Skin epidermis (tissue), 12 donors: ENCODE data around the gene THAP3.

ENCODE experiments used
- H3K27ac ChIP-seq, 21 experiments: fragments of 200-600 bp; sonication (generic) in 11 of 21; one replicate each; pipeline ENCODE4 v1.5.0; 2020; ENCODE audit warnings: mild to moderate bottlenecking in 3 of 21, inconsistent platforms in 2 of 21, moderate library complexity in 2 of 21
- H3K4me3 ChIP-seq, 7 experiments: fragments of 200-600 bp; sonication (generic) in 2 of 7; one replicate each; pipeline ENCODE4 v1.5.0; 2020; ENCODE audit warnings: inconsistent platforms in 2 of 7, mild to moderate bottlenecking in 2 of 7, moderate library complexity in 1 of 7

THAP3 gene

GRCh38 chr1:6602669-6603237, 21.9 kb upstream of the THAP3 start, which contains the start of gene KLHL21:
Gene KLHL21, minus strand, starts transcription at chr1:6602869. Its CDS starts 52 bp downstream, at chr1:6602817.
- peak within 1 kb of the TSS; percentile 70 to 98 (median 88) for H3K4me3 ChIP-seq
- peak within 1 kb of the TSS; percentile 87 to 99 (median 98) for H3K27ac ChIP-seq

- Histone ChIP-seq H3K27ac (peak overlapping the region; percentile 87 to 99 (median 98)), H3K4me3 (peak overlapping the region; percentile 70 to 98 (median 88))
These were observed 21.3 kb upstream of the THAP3 start for GRCh38 chr1:6603238-6603914.

GRCh38 chr1:6603915-6604558, 20.6 kb upstream of the THAP3 start:
- Histone ChIP-seq H3K27ac (peak overlapping the region; percentile 87 to 99 (median 98)), H3K4me3 (peak overlapping the region; percentile 70 to 98 (median 88))

GRCh38 chr1:6612641-6613360, 11.9 kb upstream of the THAP3 start:
- H3K4me3 ChIP-seq = peak overlapping the region; percentile 63 to 100 (median 97)
- H3K27ac ChIP-seq = peak overlapping the region; percentile 68 to 98 (median 93)

- H3K4me3 ChIP-seq = peak within 1 kb of the TSS; percentile 63 to 100 (median 97)
- peak within 1 kb of the TSS; percentile 72 to 98 (median 94) for H3K27ac ChIP-seq
These were observed 11.2 kb upstream of the THAP3 start, which contains the start of gene PHF13 for GRCh38 chr1:6613361-6614018. Gene PHF13, plus strand, starts transcription at chr1:6613731. Its CDS starts 336 bp downstream, at chr1:6614067.

GRCh38 chr1:6614019-6614928, 10.4 kb upstream of the THAP3 start:
- peak overlapping the region; percentile 63 to 100 (median 97) for H3K4me3 ChIP-seq
- peak overlapping the region; percentile 72 to 98 (median 92) for H3K27ac ChIP-seq

GRCh38 chr1:6614929-6615785, 9.5 kb upstream of the THAP3 start:
- Histone ChIP-seq H3K4me3 (peak overlapping the region; percentile 63 to 100 (median 97)), H3K27ac (peak overlapping the region; percentile 72 to 98 (median 92))

GRCh38 chr1:6619045-6619444, 5.6 kb upstream of the THAP3 start:
- H3K4me3 ChIP-seq = no peak overlapping the region
- H3K27ac ChIP-seq = no peak overlapping the region

- no peak overlapping the region for H3K4me3 ChIP-seq
- H3K27ac ChIP-seq = no peak overlapping the region
These were observed 3.0 kb upstream of the THAP3 start for GRCh38 chr1:6621429-6622391.

GRCh38 chr1:6622396-6623152, 2.1 kb upstream of the THAP3 start:
- Histone ChIP-seq H3K27ac (no peak overlapping the region), H3K4me3 (no peak overlapping the region)

- Histone ChIP-seq H3K4me3 (no peak overlapping the region), H3K27ac (no peak overlapping the region)
These were observed 1.3 kb upstream of the THAP3 start for GRCh38 chr1:6623269-6623965.

GRCh38 chr1:6625584-6626149, 999 bp downstream of the THAP3 start:
- H3K4me3 ChIP-seq = peak overlapping the region; percentile 60 to 94 (median 79)
- H3K27ac ChIP-seq = peak overlapping the region; percentile 60 to 92 (median 82)

- H3K27ac ChIP-seq = peak overlapping the region in 1 of 21 experiments; percentile 9
- H3K4me3 ChIP-seq = no peak overlapping the region
These were observed 2.4 kb downstream of the THAP3 start for GRCh38 chr1:6627031-6627430.

- Histone ChIP-seq H3K27ac (no peak overlapping the region), H3K4me3 (no peak overlapping the region)
These were observed 3.3 kb downstream of the THAP3 start for GRCh38 chr1:6627841-6628545.
